SIG-M5 (cell line): ENCODE data around the gene RAB3A.

Source experiments
- DNase-seq: peaks from one replicate; lab custom pipeline; 2025; lab: John Stamatoyannopoulos, UW

The RAB3A gene

GRCh38 chr19:18197306-18197705 is 6.5 kb downstream of the RAB3A start:
- DNase-seq = no peak

- no peak for DNase-seq
Measured at GRCh38 chr19:18196511-18196845, 7.4 kb downstream of the RAB3A start.

- DNase-seq = no peak
Measured at GRCh38 chr19:18194554-18195238, 9.1 kb downstream of the RAB3A start.

GRCh38 chr19:18194181-18194530 is 9.7 kb downstream of the RAB3A start:
- DNase-seq = no peak

- DNase-seq = no peak
Measured at GRCh38 chr19:18193388-18194180, 10.3 kb downstream of the RAB3A start.

GRCh38 chr19:18192673-18193387 is 11.0 kb downstream of the RAB3A start, which contains the start of gene MPV17L2:
Gene MPV17L2, plus strand, starts transcription at chr19:18193218. Its CDS starts 64 bp downstream, at chr19:18193282.
- peak; percentile 99 for DNase-seq

- no peak for DNase-seq
Measured at GRCh38 chr19:18191640-18192062, 12.2 kb downstream of the RAB3A start.

GRCh38 chr19:18190278-18190677 is 13.6 kb downstream of the RAB3A start:
- no peak for DNase-seq

- no peak for DNase-seq
Measured at GRCh38 chr19:18185538-18185937, 18.3 kb downstream of the RAB3A start.

- DNase-seq = no peak
Measured at GRCh38 chr19:18183529-18183928, 20.3 kb downstream of the RAB3A start.

- no peak for DNase-seq
Measured at GRCh38 chr19:18179957-18180356, 23.9 kb downstream of the RAB3A start.

GRCh38 chr19:18176367-18177310 is 27.2 kb downstream of the RAB3A start:
- DNase-seq = no peak

GRCh38 chr19:18174983-18175382 is 28.9 kb downstream of the RAB3A start:
- DNase-seq = no peak

GRCh38 chr19:18173572-18174288 is 30.1 kb downstream of the RAB3A start, which contains the start of gene IFI30:
Gene IFI30, plus strand, starts transcription at chr19:18173813. Its CDS starts 29 bp downstream, at chr19:18173842.
- DNase-seq = no peak

GRCh38 chr19:18173054-18173571 is 30.7 kb downstream of the RAB3A start:
- DNase-seq = no peak

GRCh38 chr19:18172331-18173053 is 31.4 kb downstream of the RAB3A start:
- DNase-seq = no peak

GRCh38 chr19:18171605-18172327 is 32.1 kb downstream of the RAB3A start:
- no peak for DNase-seq

GRCh38 chr19:18170714-18171255 is 33.1 kb downstream of the RAB3A start:
- no peak for DNase-seq
